ENCODE data around the gene RBKS.

Gene RBKS

DNA sequence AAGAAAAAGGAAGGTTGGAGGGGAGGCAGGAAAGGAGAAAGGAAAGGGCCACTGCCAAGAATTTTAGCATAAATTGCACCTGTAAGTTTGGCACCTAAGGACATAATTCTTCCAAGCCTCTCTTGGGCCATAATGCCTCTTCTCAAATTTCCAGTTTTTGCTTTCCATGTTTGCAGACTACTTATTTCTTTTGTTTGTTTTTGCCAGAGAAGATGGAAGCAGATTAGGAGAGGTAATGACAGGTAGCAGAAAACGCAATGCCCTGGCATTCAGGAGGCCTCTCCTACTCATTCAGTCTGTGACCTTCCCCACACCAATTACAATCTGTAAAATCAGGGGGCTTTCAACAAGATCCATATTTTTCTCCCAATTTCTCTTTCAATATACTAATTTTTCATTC is 61.9 kb downstream of the RBKS start:
- DNase-seq = no peak

DNA sequence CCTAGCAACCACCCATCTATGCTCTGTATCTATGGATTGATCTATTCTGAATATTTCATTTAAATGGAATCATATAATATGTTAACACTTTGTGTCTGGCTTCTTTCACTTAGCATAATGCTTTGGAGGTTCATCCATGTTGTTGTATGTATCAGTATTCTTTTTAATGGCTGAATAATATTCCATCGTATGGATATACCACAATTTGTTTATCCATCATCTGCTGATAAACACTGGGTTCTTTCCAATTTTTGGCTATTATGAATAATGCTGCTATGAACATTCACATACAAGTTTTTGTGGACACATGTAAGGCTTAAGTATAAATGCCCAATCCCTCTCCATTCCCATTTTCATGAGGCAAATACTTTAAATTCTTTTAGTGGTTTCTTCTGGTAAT is 65.8 kb downstream of the RBKS start:
- no peak for DNase-seq

DNA sequence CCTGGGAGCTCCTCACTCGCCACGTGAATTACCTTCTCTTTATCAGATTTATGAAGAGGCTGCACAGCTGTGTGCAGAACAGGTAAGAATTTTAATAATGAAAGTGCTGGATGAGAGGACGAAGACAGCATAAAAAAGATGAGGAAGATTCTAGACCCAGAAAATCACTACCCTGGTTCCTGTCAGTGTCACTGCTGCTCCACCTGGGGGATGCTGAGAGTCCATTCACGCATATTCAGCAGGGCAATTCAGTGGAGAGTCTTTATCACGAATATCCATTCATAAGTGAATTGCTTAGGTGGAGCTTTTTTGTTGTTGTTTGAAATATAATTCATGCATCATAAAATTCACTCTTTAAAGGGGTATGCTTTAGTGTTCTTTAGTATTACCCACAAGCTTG is 66.6 kb downstream of the RBKS start:
- DNase-seq = no peak

DNA sequence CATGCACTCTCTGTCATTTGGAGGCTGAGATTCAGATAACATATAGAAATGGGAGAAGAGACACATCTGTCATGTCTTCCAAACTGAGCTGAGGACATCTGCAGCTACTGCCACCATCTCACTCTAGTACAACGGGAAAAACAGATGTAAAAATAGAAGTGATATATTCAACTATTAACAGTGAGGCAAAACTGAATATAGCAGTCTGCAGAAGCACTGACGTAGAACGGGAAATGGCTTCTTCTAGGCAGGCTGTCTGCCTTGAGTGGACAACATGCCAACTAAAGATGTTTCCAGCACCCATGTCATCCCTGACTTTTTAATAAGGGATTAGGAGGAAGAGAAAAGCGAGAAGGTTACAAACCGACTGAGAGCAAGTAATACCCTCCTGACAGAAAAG is 67.1 kb downstream of the RBKS start:
- no peak for DNase-seq

DNA sequence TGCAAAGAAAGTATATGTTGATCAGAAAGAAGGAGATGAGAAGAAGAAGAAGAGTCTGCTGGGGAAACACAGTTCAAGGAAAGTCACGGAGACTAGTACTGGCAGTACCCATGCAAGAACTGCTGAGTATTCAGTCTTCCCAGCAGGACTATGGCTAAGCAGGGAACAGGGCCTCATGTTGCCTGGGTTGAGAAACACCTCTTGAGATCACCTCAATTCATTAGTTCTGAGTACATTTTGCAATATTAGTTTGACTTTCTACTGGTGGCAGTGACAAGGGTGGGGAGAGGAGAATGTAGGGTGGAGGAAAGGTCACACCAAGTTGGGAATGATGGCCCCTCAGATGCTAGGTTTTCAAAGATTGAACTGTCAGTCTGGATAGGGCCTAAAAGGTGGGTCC is 68.1 kb downstream of the RBKS start:
- no peak for DNase-seq

DNA sequence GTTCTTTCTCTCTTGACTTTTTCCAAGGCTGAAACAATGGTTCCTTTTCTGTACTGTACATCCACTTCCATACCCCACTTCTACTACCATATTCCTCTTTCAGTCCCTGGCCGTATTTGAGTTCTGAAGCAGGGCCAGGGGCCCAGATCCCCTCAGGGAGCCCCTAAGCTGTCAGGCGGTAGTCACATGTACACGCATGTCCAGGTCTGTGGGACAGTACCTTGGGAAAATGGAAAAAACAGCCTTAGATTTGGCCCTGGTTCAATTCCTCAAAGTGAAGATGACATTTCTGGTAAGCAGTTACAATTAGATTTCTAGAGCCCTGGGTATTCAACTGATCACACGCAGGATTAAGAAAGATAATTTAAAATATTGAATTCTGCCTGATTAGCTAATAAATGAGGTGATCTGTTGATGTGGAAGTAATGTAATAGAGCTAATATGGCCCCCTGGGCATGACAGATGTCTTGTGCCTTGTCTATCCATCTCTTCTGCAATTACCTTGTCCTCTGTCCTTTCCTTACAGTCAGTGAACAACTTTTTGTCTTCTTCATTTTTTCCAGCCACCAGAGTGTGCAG is 74.2 kb downstream of the RBKS start:
- DNase-seq = no peak

DNA sequence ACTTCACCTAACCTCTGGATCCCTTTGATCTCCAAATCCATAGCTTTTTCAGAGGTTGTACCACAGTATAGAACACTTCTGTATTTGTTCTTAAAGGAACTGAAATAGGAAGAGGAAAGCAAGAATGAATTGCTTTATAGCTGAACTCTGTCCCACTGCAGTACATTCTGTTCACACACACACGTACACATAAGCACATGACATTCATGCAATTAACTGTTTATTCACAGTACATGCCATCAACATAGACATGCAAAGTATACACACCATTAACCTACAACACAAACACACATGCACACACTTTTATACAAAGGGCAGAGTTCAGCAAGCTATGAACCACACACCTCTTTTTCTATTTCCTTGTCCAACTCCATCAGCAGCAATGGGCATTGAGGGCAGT is 75.4 kb downstream of the RBKS start:
- DNase-seq = no peak

DNA sequence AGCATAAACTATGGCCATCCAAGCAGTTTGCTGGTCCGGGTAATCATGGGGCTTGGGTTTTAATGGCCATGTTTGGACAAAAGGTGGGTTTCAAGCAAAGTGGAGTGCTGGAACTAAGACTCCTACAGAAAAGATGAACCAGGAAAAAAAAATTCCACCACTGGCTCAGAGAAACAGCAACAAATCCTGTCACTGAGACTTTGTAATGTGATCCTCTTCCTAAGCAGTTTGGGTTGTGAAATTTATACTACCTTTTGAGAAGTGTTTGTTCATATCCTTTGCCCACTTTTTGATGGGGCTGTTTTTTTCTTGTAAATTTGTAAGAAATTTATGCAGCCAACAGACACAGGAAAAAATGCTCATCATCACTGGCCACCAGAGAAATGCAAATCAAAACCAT is 78.4 kb downstream of the RBKS start:
- no peak for DNase-seq

DNA sequence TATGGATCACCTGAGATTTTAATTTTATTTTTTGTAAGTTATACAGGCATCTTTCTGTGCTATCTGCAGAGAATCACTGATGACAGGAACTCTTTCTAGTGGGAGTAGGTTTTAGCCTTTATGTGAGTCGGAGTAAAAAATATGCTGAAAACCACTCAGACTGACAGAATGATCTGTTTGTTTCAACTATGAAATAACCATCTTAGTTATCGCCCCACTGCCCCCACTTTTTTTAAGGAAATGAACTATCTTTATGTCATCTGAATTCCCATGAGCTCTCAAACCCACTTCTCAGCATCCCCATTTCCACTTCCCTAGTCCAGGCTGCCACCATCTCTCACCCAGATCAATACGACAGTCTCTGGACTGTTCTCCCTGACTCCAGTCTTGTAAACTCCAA is 79.7 kb downstream of the RBKS start:
- DNase-seq = no peak

DNA sequence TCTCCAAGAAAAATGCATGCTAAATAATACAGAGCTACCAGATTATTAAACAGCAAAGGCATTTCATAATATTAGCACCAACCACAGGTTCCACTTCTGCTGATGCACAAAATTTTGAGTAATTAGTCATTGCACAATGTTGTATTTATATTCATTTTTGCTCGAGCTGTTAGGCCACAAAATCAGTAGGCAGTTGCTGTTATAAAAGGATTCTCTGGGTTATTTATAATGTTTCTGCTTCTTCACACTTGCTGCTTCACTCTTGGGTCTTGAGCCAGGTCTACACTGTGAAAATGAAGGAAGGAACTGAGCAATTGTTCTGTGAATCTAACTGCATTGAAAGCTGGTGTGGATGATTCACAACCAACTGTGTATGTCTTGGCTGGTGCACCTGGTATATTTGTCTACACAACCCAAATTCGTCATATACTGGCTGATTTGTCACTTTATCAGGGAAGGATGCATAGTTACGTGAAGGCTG is 80.4 kb downstream of the RBKS start:
- no peak for DNase-seq

DNA sequence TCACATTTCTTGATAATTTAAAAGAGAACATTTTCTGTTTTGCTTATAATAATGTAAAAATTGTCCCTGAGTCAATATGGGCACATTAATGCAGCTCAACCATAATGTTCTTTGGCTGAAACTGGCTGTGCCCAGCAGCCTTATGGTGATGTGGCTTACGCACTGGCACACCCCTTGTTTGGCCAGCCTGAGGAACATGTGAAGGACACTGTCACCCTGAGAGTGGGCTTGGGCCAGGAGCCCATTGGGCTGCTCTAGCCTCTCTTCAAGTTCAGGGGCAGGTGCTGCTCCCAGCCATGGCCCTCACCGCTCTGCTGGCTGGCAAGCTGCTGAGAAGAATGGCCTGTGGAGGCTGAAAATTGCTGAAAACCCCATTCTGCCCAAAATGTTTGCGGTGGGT is 81.2 kb downstream of the RBKS start:
- DNase-seq = no peak

DNA sequence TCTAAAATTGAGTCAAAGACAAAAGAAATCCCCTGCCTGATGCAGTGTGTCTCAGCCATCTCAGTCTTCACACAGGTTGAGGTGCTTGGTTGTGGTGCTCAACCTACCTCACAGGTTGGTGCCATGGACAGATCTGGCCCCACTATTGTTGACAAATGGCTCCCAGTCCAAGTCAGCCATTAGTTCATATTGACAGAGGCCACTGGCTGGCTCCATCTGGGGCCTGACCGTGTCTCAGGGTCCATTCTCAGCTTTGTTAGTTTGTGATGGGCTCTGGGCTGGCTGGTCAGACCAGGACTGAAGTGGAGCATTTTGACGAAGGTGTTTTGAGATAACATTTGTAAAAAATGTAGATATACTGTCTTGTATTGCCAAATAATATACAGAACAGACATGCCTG is 81.8 kb downstream of the RBKS start:
- no peak for DNase-seq

DNA sequence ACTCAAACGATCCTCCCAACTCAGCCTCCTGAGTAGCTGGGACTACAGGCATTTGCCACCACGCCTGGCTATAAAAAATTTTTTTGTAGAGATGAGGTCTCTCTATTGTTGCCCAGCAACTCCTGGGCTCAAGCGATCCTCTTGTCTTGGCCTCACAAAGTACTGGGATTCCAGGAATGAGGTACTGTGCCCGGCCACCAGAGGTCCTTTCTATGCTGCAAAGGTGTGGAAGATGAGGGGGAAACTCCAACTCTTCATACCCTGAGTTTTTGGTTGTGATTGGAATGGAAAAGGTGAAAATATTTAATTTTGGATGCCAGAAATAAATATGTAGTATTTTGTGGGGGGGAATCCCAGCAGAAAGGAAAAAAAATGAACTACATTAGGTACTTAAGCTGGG is 82.7 kb downstream of the RBKS start:
- DNase-seq = peak; percentile 3

DNA sequence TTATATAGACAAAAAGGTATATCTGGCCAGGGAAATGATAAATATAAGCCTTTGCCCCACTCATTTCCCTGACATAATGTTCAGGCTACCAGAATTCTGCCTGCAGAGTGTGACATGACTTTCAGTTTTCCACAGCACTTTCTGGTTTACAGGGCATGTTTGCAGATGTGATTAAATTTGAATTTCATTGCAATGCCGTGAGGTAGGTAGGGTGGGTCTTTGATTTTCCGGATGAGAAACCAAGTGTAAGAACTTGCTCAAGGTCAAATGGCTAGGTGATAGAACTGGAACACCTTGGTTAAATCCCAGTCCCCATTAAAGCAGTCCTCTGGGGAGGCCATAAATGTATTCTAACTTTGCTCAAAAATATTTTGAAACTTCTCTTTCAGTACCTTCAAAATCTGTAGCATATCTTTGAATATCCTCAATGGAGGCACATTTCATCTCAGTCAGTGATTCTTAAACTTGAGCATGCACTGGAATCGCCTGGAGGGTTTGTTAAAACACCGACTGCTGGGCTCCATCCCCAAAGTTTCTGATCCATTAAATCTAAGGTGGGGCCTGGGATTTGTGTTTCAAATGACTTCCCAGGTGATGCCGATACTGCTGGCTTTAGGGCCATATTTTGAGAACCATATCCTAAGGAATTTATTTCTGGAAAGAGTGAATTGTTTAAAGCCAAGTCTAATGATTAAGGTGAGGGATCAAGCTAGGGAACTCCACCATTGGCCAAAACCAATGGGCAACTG is 83.7 kb downstream of the RBKS start:
- DNase-seq = no peak

DNA sequence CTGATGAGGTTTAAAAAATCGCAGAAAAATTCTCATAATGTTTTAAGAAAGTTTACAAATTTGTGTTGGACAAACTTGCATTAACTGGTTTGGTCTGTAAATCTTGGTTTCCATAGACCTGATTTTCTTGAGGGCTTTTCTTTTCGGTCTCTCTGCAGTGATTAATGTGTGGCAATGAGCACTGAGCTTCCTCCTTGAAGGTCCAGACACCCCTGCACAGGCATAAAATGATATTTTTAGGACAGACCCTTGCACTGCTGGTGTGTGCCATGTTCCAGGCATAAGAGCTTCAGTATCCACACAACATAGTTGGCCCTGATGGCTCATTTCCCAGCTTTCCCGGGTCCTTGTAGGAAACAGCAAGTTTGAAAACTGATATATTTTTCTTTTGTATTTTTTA is 85.0 kb downstream of the RBKS start:
- no peak for DNase-seq

DNA sequence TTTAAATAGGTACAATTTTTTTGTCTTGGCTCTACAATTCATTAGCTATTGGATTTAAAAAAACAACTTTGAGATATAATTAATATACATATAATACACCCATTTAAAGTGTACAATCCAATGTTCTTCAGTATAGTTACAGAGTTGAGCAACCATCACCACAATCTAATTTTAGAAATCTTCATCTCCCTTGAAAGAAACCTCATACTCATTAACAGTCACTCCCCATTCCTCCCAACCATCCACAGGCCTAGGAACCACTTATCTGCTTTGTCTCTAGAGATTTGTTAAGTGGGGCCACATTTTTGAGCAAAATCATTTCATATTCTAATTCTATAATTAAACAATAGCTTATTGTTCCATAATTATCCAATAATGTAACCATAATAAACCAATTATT is 86.0 kb downstream of the RBKS start:
- no peak for DNase-seq

DNA sequence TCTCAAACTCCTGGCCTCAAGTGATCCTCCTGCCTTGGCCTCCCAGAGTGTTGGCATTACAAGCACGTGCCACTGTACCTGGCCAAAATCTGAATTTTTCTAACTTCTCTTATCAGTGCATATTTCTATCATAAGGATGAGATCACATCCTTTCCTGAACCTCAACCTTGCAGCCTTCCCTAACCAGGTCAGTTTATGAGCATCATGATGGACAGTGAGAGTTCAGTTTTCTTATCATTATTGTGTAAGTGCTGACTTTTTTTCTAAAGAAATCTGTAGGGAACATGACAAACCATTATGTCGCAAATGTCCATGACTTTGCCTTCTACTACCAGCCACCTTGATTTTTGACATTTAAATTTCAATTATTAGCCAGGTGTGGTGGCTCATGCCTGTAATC is 87.1 kb downstream of the RBKS start:
- no peak for DNase-seq

DNA sequence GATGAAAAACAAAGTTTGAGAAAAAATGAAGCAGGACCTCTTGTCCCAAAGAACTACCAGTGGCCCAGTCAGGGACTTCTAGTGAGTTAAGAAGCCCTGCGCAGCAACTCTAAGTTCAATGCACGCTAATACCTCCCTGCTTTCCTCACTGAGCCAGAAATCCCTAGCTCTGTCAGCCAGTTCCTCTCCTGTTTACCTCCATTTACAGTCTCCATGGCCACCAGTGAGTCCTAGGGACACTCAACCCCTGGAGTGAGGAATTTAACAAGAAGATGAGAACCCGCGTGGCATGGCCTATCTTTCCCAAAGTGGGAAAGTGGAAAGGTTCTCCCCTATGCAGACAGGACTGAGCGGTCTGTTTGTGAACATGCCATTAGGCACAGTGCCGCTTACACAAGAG is 87.6 kb downstream of the RBKS start:
- DNase-seq = no peak

DNA sequence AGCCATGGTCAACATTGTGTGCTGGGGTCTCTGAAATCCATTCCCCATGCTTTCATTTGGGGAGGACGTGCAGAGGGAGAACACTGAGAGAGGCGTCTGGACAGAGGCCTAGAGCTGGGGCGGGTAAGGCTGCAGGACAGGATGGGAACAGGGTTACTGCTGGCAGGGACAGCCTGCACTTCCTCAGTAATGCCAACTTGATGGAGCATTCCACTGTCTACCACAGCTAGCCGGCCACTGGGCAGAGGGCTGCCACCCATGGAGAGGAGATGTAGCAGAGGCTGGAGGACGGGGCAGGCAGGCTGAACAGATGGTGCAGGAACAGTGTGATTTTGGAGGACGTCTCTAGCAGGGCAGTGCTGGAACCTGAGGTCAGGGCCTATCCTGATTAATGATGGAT is 89.3 kb downstream of the RBKS start:
- no peak for DNase-seq

DNA sequence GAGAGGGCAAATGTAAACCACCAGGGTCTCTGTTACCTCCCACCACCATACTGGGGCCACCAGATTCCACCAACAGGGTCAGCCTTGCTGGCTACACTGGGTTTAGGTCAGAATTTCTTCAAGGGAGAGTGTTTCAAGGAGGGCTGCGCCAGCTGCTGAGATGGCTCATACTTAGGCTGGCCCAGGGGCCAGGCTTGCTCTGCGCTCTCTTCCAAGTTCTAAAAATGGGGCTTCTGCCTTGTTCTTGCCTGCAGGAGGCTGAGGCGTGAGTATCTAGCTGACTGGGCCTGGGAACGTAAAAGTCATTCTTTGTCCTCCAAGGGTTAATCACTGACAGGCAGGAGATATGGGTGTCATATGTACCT is 90.6 kb downstream of the RBKS start:
- no peak for DNase-seq

DNA sequence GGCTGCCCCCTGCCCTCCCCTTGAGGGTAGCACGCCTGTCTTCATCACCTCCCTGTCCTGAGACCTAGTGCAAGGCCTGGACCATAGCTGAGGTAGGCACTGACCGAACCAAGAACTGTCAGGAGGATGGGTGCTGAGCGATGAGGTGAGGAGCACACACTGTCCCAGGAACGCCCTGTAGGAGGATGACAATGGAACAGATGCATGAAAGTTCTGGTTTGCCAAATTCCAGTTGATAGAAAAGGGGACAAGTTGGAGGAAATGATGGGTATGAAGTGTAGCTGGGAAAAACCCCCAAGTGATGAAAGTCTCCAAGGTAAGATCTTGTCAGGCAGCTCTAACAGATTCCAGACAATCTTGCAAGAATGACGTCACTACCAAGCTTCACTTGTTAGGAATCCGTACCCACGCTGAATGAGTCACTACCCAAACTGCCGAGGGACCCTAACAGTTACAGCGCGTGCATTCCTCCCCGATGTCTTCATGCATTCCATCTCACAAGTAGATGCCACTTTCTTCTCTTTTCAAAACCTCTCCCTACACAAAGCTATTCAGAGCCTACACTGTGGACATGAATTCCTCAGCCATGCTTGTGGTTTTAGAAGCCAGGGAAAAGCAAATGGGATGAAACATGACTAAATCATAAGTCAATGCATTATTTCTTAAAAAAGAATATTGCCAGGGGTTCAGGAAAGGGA is 91.1 kb downstream of the RBKS start:
- DNase-seq = no peak

DNA sequence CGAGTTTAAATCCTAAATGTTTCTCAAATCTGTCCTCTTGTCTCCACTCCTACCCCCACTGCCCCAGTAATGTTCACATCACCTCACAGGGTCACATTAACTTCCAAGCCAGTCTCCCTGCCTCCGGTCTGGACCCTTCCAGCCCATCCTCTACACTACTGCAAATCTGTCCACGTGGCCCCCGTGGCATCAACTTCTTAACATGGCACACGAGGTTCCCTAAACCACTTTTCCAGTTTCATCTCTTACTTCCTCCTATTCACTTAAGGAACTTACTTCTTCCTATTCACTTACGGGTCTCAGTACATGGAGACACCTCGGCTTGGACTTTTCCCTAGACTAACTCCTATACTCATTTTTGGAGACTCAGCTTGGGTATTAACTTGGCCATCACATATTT is 91.7 kb downstream of the RBKS start:
- no peak for DNase-seq

DNA sequence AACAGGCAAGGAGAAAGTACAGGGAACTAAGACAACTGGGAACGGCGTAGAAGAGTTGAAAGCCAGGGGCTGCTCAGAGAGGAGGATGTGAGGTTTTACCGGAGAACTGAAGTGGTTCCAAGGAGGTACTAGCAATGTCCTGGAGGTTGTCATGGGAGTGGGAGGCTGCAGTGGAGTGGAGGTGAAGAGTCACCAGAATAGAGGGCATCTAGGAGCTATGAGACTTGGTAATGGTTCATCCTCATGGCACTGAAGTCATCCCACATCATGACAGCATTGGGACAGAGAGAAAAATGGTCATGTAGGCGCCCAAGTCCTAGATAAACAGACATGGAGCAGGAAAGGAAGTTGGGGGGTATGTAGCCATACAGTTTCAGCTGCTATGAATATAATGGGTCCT is 92.3 kb downstream of the RBKS start:
- no peak for DNase-seq

All from CD4-positive, alpha-beta T cell treated with Interleukin-21 for 1 hour (primary cell).